Measurements from ENCODE around the gene DNAAF1. TPM values are rescaled to one million over a fixed set of nuclear protein-coding genes. Genes with fewer than 3 reads are reported as not detected.
"Not testable (repeated sequence)": the region's sequence is repeated elsewhere in the genome, so short reads cannot be mapped to it uniquely, and the experiment has no call there.

DNAAF1 gene
- polyA plus RNA-seq, 1 donor (not counting 4 experiments of a cell fraction or from before 2014, with no cell fraction given) = 0.01 TPM

- Histone ChIP-seq H3K4me2 (ENCODE audit: control insufficient read depth, extremely low read depth, insufficient read depth, low read depth, low read length) (no peak overlapping the region), H3K4me3 (ENCODE audit: control insufficient read depth in 2 of 3, extremely low read depth in 1 of 3, insufficient read depth in 2 of 3, low read depth in 1 of 3, low read length in 3 of 3) (no peak overlapping the region), H3K9ac (ENCODE audit: control insufficient read depth, extremely low read depth, insufficient read depth, low read length) (no peak overlapping the region), H3K4me1 (ENCODE audit: control insufficient read depth, extremely low read depth, insufficient read depth, low read length) (no peaks in the 10 kb centered on the region), H3K27me3 (ENCODE audit: control insufficient read depth, extremely low read depth, insufficient read depth, low read length) (peaks cover 7% of the 10 kb centered on the region), H3K9me3 (ENCODE audit: control insufficient read depth, low read depth, low read length) (no peaks in the 10 kb centered on the region), H2AFZ (ENCODE audit: control insufficient read depth, low read length) (no peak overlapping the region), H3K79me2 (ENCODE audit: control insufficient read depth, insufficient read depth, low read length) (no peaks in the 10 kb centered on the region), H4K20me1 (ENCODE audit: control insufficient read depth, extremely low read depth, insufficient read depth, low read length) (no peaks in the 10 kb centered on the region), H3K27ac (ENCODE audit: control insufficient read depth, insufficient read depth, low read length) (no peak overlapping the region), H3K9me1 (ENCODE audit: control insufficient read depth, extremely low read depth, insufficient read depth, low read length) (no peaks in the 10 kb centered on the region), H3K36me3 (ENCODE audit: control insufficient read depth in 2 of 2, extremely low read depth in 1 of 2, insufficient read depth in 2 of 2, low read length in 2 of 2) (no peaks in the 10 kb centered on the region)
- FAIRE-seq (no peak), DNase-seq (ENCODE audit: low read depth, low spot score) (no peak)
- dilution Hi-C loops (cut with MboI; ENCODE audit: extremely low pct_ligation_motif_present, low sequenced_read_pairs) = no loop called here
- TF ChIP-seq CTCF (optimal IDR thresholded peaks at IDR 0.05 in 1 of 3, IDR thresholded peaks at IDR 0.05 in 1 of 3, conservative IDR thresholded peaks at IDR 0.05 in 1 of 3; ENCODE audit: extremely low read depth in 1 of 3, insufficient read depth in 2 of 3, low read length in 3 of 3) (no peak), EZH2 (IDR thresholded peaks at IDR 0.05; ENCODE audit: low read length) (no peak)
Observed at GRCh38 chr16:84215531-84215930, 70.4 kb downstream of the DNAAF1 start.

- H3K36me3 ChIP-seq (ENCODE audit: control insufficient read depth in 2 of 2, extremely low read depth in 1 of 2, insufficient read depth in 2 of 2, low read length in 2 of 2); H4K20me1 ChIP-seq (ENCODE audit: control insufficient read depth, extremely low read depth, insufficient read depth, low read length); dilution Hi-C loops (cut with MboI; ENCODE audit: extremely low pct_ligation_motif_present, low sequenced_read_pairs); H3K4me2 ChIP-seq (ENCODE audit: control insufficient read depth, extremely low read depth, insufficient read depth, low read depth, low read length); DNase-seq (ENCODE audit: low read depth, low spot score); H3K9me1 ChIP-seq (ENCODE audit: control insufficient read depth, extremely low read depth, insufficient read depth, low read length); H3K27ac ChIP-seq (ENCODE audit: control insufficient read depth, insufficient read depth, low read length); FAIRE-seq; H3K9me3 ChIP-seq (ENCODE audit: control insufficient read depth, low read depth, low read length); H3K4me3 ChIP-seq (ENCODE audit: control insufficient read depth in 2 of 3, extremely low read depth in 1 of 3, insufficient read depth in 2 of 3, low read depth in 1 of 3, low read length in 3 of 3); H3K27me3 ChIP-seq (ENCODE audit: control insufficient read depth, extremely low read depth, insufficient read depth, low read length); H3K79me2 ChIP-seq (ENCODE audit: control insufficient read depth, insufficient read depth, low read length); H3K4me1 ChIP-seq (ENCODE audit: control insufficient read depth, extremely low read depth, insufficient read depth, low read length); H3K9ac ChIP-seq (ENCODE audit: control insufficient read depth, extremely low read depth, insufficient read depth, low read length); H2AFZ ChIP-seq (ENCODE audit: control insufficient read depth, low read length): not testable (repeated sequence)
Observed at GRCh38 chr16:84216144-84216543, 71.0 kb downstream of the DNAAF1 start.

GRCh38 chr16:84218176-84218823 lies 73.2 kb downstream of the DNAAF1 start:
- FAIRE-seq = no peak
- H3K27ac ChIP-seq (ENCODE audit: control insufficient read depth, insufficient read depth, low read length) = no peak overlapping the region
- dilution Hi-C loops (cut with MboI; ENCODE audit: extremely low pct_ligation_motif_present, low sequenced_read_pairs) = no loop called here

More at GRCh38 chr16:84218176-84218823, 73.2 kb downstream of the DNAAF1 start:
- H3K9me3 ChIP-seq (ENCODE audit: control insufficient read depth, low read depth, low read length) = no peaks in the 10 kb centered on the region
- H3K27me3 ChIP-seq (ENCODE audit: control insufficient read depth, extremely low read depth, insufficient read depth, low read length) = peaks cover 7% of the 10 kb centered on the region
- no peaks in the 10 kb centered on the region for H3K9me1 ChIP-seq (ENCODE audit: control insufficient read depth, extremely low read depth, insufficient read depth, low read length)
- no peak overlapping the region for H2AFZ ChIP-seq (ENCODE audit: control insufficient read depth, low read length)
- H4K20me1 ChIP-seq (ENCODE audit: control insufficient read depth, extremely low read depth, insufficient read depth, low read length) = no peaks in the 10 kb centered on the region
- no peak overlapping the region for H3K4me3 ChIP-seq (ENCODE audit: control insufficient read depth in 2 of 3, extremely low read depth in 1 of 3, insufficient read depth in 2 of 3, low read depth in 1 of 3, low read length in 3 of 3)
- no peaks in the 10 kb centered on the region for H3K36me3 ChIP-seq (ENCODE audit: control insufficient read depth in 2 of 2, extremely low read depth in 1 of 2, insufficient read depth in 2 of 2, low read length in 2 of 2)
- no peaks in the 10 kb centered on the region for H3K79me2 ChIP-seq (ENCODE audit: control insufficient read depth, insufficient read depth, low read length)
- H3K4me1 ChIP-seq (ENCODE audit: control insufficient read depth, extremely low read depth, insufficient read depth, low read length) = no peaks in the 10 kb centered on the region
- no peak overlapping the region for H3K4me2 ChIP-seq (ENCODE audit: control insufficient read depth, extremely low read depth, insufficient read depth, low read depth, low read length)
- no peak overlapping the region for H3K9ac ChIP-seq (ENCODE audit: control insufficient read depth, extremely low read depth, insufficient read depth, low read length)
- no peak for DNase-seq (ENCODE audit: low read depth, low spot score)
- TF ChIP-seq EZH2 (IDR thresholded peaks at IDR 0.05; ENCODE audit: low read length) (no peak), CTCF (optimal IDR thresholded peaks at IDR 0.05 in 1 of 3, IDR thresholded peaks at IDR 0.05 in 1 of 3, conservative IDR thresholded peaks at IDR 0.05 in 1 of 3; ENCODE audit: extremely low read depth in 1 of 3, insufficient read depth in 2 of 3, low read length in 3 of 3) (no peak)

Measured in keratinocyte (primary cell).